Neutrophil (primary cell): ENCODE data around the gene PLEKHG4.

Source experiments
- H3K27ac ChIP-seq: fragments of 200-600 bp; sonication (generic); 2 replicates; pipeline ENCODE4 v1.5.1; 2016; ENCODE audit warnings: mild to moderate bottlenecking, moderate library complexity
- H3K27me3 ChIP-seq: fragments of 200-600 bp; sonication (generic); 2 replicates; pipeline ENCODE4 v1.6.0; 2016; ENCODE audit warnings: mild to moderate bottlenecking
- H3K36me3 ChIP-seq: fragments of 200-600 bp; sonication (generic); 2 replicates; pipeline ENCODE4 v1.5.1; 2017
- H3K4me1 ChIP-seq, 2 experiments: fragments of 200-600 bp in 1 of 2; sonication (generic) in 1 of 2; 1 replicate in 1 of 2; 2 replicates in 1 of 2; pipeline versions ENCODE4 v1.5.1 to v1.6.1; 2013 to 2016; ENCODE audit warnings: low read depth in 1 of 2, low read length in 1 of 2, mild to moderate bottlenecking in 1 of 2, moderate library complexity in 1 of 2; ENCODE audit not compliant: control insufficient read depth in 1 of 2, insufficient read depth in 1 of 2
- H3K4me3 ChIP-seq, 2 experiments: fragments of 200-600 bp in 1 of 2; sonication (generic) in 1 of 2; 1 replicate in 1 of 2; 2 replicates in 1 of 2; pipeline ENCODE4 v1.5.1; 2013 to 2016; ENCODE audit warnings: low read depth in 1 of 2, low read length in 1 of 2, mild to moderate bottlenecking in 1 of 2, moderate library complexity in 1 of 2
- H3K9me3 ChIP-seq: fragments of 200-600 bp; sonication (generic); 2 replicates; pipeline ENCODE4 v1.5.1; 2016
- CTCF ChIP-seq: fragments of 200-600 bp; sonication (generic); IDR thresholded peaks from 2 replicates; pipeline ENCODE4 v1.5.1; 2016; ENCODE audit warnings: antibody characterized with exemption

The PLEKHG4 gene

GRCh38 chr16:67327743-67328142 is 48.4 kb downstream of the PLEKHG4 start:
- Histone ChIP-seq H3K36me3 (no peaks in the 10 kb centered on the region), H3K27me3 (peaks cover 66% of the 10 kb centered on the region), H3K9me3 (no peaks in the 10 kb centered on the region), H3K4me1 (peaks cover 10 to 15% of the 10 kb centered on the region in 2 experiments), H3K4me3 (no peak overlapping the region), H3K27ac (no peak overlapping the region)
- TF ChIP-seq CTCF, result no peak

- TF ChIP-seq CTCF, result no peak
- peaks cover 4 to 9% of the 10 kb centered on the region in 2 experiments for H3K4me1 ChIP-seq
- no peaks in the 10 kb centered on the region for H3K9me3 ChIP-seq
- H3K4me3 ChIP-seq, result no peak overlapping the region
- H3K27ac ChIP-seq, result no peak overlapping the region
- no peaks in the 10 kb centered on the region for H3K36me3 ChIP-seq
- peaks cover 51% of the 10 kb centered on the region for H3K27me3 ChIP-seq
These were observed 50.6 kb downstream of the PLEKHG4 start for GRCh38 chr16:67329901-67330300.

DNA sequence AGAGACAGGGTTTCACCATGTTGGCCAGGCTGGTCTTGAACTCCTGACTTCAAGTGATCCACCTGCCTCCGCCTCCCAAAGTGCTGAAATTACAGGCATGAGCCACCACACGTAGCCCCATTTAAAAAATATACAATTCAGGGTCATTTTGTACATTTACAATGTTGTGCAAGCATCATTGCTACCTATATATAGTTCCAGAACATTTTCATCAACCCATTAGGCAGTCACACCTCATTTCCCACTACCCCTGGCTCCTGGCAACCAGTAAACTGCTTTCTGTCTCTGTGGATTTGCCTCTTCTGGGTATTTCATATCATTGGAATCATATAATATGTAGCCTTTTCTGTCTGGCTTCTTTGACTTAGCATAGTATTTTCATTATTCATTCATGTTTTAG is 54.0 kb downstream of the PLEKHG4 start:
- Histone ChIP-seq H3K36me3 (no peaks in the 10 kb centered on the region), H3K9me3 (no peaks in the 10 kb centered on the region), H3K27me3 (peaks cover 17% of the 10 kb centered on the region), H3K4me1 (no peaks in the 10 kb centered on the region), H3K4me3 (no peak overlapping the region), H3K27ac (no peak overlapping the region)
- TF ChIP-seq CTCF, result no peak

- H3K27ac ChIP-seq, result no peak overlapping the region
- peaks cover 10% of the 10 kb centered on the region for H3K27me3 ChIP-seq
- no peaks in the 10 kb centered on the region for H3K36me3 ChIP-seq
- H3K9me3 ChIP-seq, result no peaks in the 10 kb centered on the region
- TF ChIP-seq CTCF, result no peak
- H3K4me3 ChIP-seq, result no peak overlapping the region
- no peaks in the 10 kb centered on the region for H3K4me1 ChIP-seq
These were observed 56.8 kb downstream of the PLEKHG4 start for GRCh38 chr16:67336116-67336515.

DNA sequence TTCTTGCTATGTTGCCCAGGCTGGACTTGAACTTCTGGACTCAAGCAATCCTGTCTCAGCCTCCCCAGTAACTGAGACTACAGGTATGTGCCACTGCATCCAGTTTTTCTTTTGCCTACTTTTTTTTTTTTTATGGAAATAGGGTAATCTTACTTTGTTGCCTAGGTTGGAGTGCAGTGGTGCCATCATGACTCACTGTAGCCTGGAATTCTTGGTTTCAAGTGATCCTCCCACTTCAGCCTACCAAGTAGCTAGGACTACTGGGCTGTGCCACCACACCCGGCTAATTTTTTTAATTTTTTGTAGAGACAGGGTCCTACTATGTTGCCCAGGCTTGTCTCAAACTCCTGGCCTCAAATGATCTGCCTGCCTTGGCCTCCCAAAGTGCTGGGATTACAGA is 57.3 kb downstream of the PLEKHG4 start:
- Histone ChIP-seq H3K36me3 (no peaks in the 10 kb centered on the region), H3K27me3 (peaks cover 10% of the 10 kb centered on the region), H3K9me3 (no peaks in the 10 kb centered on the region), H3K4me1 (no peaks in the 10 kb centered on the region), H3K4me3 (no peak overlapping the region), H3K27ac (no peak overlapping the region)
- no peak for TF ChIP-seq CTCF
